H1 (cell line): ENCODE data around the gene NKAIN1. TPM values are rescaled to one million over a fixed set of nuclear protein-coding genes. Genes with fewer than 3 reads are reported as not detected.

ENCODE experiments used
- CTCF ChIA-PET: fragments of 300-600 bp; sonication (Branson Sonifier 250); formaldehyde crosslinking; loops from one replicate; lab custom pipeline; 2021; ENCODE audit not compliant: partially characterized antibody; lab: Charles Lee
- POLR2A ChIA-PET: fragments of 300-600 bp; sonication (Branson Sonifier 250); formaldehyde crosslinking; loops from one replicate; lab custom pipeline; 2021; ENCODE audit warnings: inconsistent platforms; ENCODE audit not compliant: partially characterized antibody; lab: Charles Lee
- DNase-seq, 2 experiments: peaks; one replicate each; pipeline versions ENCODE4 v3.0.0 to v3.0.0-alpha.2; 2010 to 2022; ENCODE audit warnings: low spot score in 2 of 2, low read depth in 1 of 2, mixed read lengths in 1 of 2
- FAIRE-seq: peaks from 2 replicates; lab custom pipeline; 2011; peaks lifted over from hg19 to GRCh38; lab: Jason Lieb, UNC
- H2AFZ ChIP-seq: 2 replicates; pipeline ENCODE4 v1.8.1; 2012; ENCODE audit warnings: low read length, inconsistent platforms
- H2AK5ac ChIP-seq: 2 replicates; pipeline ENCODE4 v1.6.1; 2013; ENCODE audit warnings: low read depth, low read length
- H2BK120ac ChIP-seq: replicated peaks from 2 replicates; pipeline ENCODE3; 2013; ENCODE audit warnings: low read depth, low read length, inconsistent platforms
- H2BK12ac ChIP-seq: 2 replicates; pipeline ENCODE4 v1.6.1; 2013; ENCODE audit warnings: low read depth, low read length
- H2BK15ac ChIP-seq: 2 replicates; pipeline ENCODE4 v1.6.1; 2013; ENCODE audit warnings: low read length
- H2BK20ac ChIP-seq: 2 replicates; pipeline ENCODE4 v1.6.1; 2013; ENCODE audit warnings: low read length
- H2BK5ac ChIP-seq: 2 replicates; pipeline ENCODE4 v1.6.1; 2013; ENCODE audit warnings: low read depth, low read length
- H3K14ac ChIP-seq: 2 replicates; pipeline ENCODE4 v1.6.1; 2013; ENCODE audit warnings: inconsistent platforms; ENCODE audit not compliant: insufficient read length
- H3K18ac ChIP-seq: 2 replicates; pipeline ENCODE4 v1.6.1; 2013; ENCODE audit warnings: low read length; ENCODE audit errors: extremely low read depth
- H3K23ac ChIP-seq: 2 replicates; pipeline ENCODE4 v1.6.1; 2013; ENCODE audit warnings: inconsistent platforms; ENCODE audit not compliant: insufficient read length
- H3K23me2 ChIP-seq: 2 replicates; pipeline ENCODE4 v1.6.1; 2013; ENCODE audit warnings: low read depth, low read length
- H3K27ac ChIP-seq: 2 replicates; pipeline ENCODE4 v1.6.1; 2011; ENCODE audit warnings: low read depth, low read length, inconsistent platforms
- H3K27me3 ChIP-seq, 4 experiments: replicated peaks in 1 of 4; 1 replicate in 1 of 4; 2 replicates in 3 of 4; pipeline versions ENCODE4 v1.6.1 to v1.8.1; 2011 to 2013; ENCODE audit warnings: low read length in 3 of 4, mild to moderate bottlenecking in 3 of 4, inconsistent platforms in 2 of 4, mixed read lengths in 2 of 4, moderate library complexity in 1 of 4; ENCODE audit not compliant: control insufficient read depth in 3 of 4, insufficient read depth in 3 of 4; ENCODE audit errors: extremely low read depth in 1 of 4
- H3K36me3 ChIP-seq, 4 experiments: 2 replicates each; pipeline versions ENCODE4 v1.6.1 to v1.8.1; 2011 to 2013; ENCODE audit warnings: mild to moderate bottlenecking in 4 of 4, low read length in 3 of 4, moderate library complexity in 2 of 4, control low read depth in 1 of 4, inconsistent platforms in 1 of 4; ENCODE audit not compliant: insufficient read depth in 4 of 4, control insufficient read depth in 2 of 4
- H3K4ac ChIP-seq: replicated peaks from 2 replicates; pipeline ENCODE3; 2013; ENCODE audit warnings: low read length, low read depth, mixed read lengths, inconsistent platforms; ENCODE audit not compliant: insufficient read length
- H3K4me1 ChIP-seq, 4 experiments: replicated peaks in 1 of 4; 1 replicate in 1 of 4; 2 replicates in 3 of 4; pipeline versions ENCODE4 v1.6.1 to v1.8.1; 2011 to 2013; ENCODE audit warnings: low read length in 3 of 4, inconsistent platforms in 2 of 4, mixed read lengths in 1 of 4; ENCODE audit not compliant: insufficient read depth in 4 of 4, control insufficient read depth in 3 of 4
- H3K4me2 ChIP-seq, 2 experiments: 2 replicates each; pipeline versions ENCODE4 v1.6.1 to v1.8.1; 2011 to 2013; ENCODE audit warnings: low read depth in 2 of 2, low read length in 2 of 2, control low read depth in 1 of 2, inconsistent platforms in 1 of 2, mild to moderate bottlenecking in 1 of 2; ENCODE audit not compliant: insufficient read depth in 1 of 2
- H3K4me3 ChIP-seq, 4 experiments: fragments of 200-600, 300-600 bp in 1 of 4; sonication (generic), shearing (Covaris generic), sonication (Bioruptor Twin) in 1 of 4; 2 replicates each; pipeline versions ENCODE4 v1.5.1 to v1.8.1; 2011 to 2016; ENCODE audit warnings: low read length in 4 of 4, low read depth in 3 of 4, control low read depth in 2 of 4, inconsistent platforms in 2 of 4, mild to moderate bottlenecking in 2 of 4, mixed read lengths in 1 of 4, moderate library complexity in 1 of 4; ENCODE audit not compliant: insufficient read depth in 2 of 4; ENCODE audit errors: extremely low read depth in 1 of 4
- H3K56ac ChIP-seq: replicated peaks from 2 replicates; pipeline ENCODE3; 2013; ENCODE audit warnings: low read depth, mild to moderate bottlenecking, mixed read lengths, low read length, inconsistent platforms; ENCODE audit not compliant: insufficient read length
- H3K79me1 ChIP-seq: 2 replicates; pipeline ENCODE4 v1.6.1; 2013; ENCODE audit warnings: low read depth, low read length, control low read depth
- H3K79me2 ChIP-seq, 2 experiments: 2 replicates each; pipeline versions ENCODE4 v1.6.1 to v1.8.1; 2012 to 2013; ENCODE audit warnings: low read length in 2 of 2, mild to moderate bottlenecking in 2 of 2, inconsistent platforms in 1 of 2; ENCODE audit not compliant: insufficient read depth in 2 of 2, control insufficient read depth in 1 of 2
- H3K9ac ChIP-seq, 4 experiments: replicated peaks in 1 of 4; 1 replicate in 1 of 4; 2 replicates in 3 of 4; pipeline versions ENCODE4 v1.6.1 to v1.8.1; 2011 to 2013; ENCODE audit warnings: low read depth in 3 of 4, low read length in 3 of 4, control low read depth in 2 of 4, mild to moderate bottlenecking in 2 of 4, moderate library complexity in 2 of 4, inconsistent platforms in 1 of 4; ENCODE audit errors: extremely low read depth in 1 of 4
- H3K9me3 ChIP-seq, 2 experiments: 2 replicates each; pipeline versions ENCODE4 v1.6.1 to v1.8.1; 2012 to 2013; ENCODE audit warnings: mild to moderate bottlenecking in 2 of 2, moderate library complexity in 2 of 2, control low read depth in 1 of 2, inconsistent platforms in 1 of 2, low read depth in 1 of 2, low read length in 1 of 2, mixed read lengths in 1 of 2; ENCODE audit not compliant: insufficient read depth in 2 of 2
- H4K20me1 ChIP-seq, 2 experiments: replicated peaks in 1 of 2; 2 replicates each; pipeline versions ENCODE3 to v1.8.1; 2011 to 2013; ENCODE audit warnings: inconsistent platforms in 2 of 2, low read length in 2 of 2, mild to moderate bottlenecking in 1 of 2; ENCODE audit not compliant: insufficient read depth in 2 of 2, control insufficient read depth in 1 of 2
- H4K5ac ChIP-seq: 2 replicates; pipeline ENCODE4 v1.6.1; 2013; ENCODE audit warnings: low read length, low read depth, mixed read lengths, inconsistent platforms; ENCODE audit not compliant: insufficient read length
- H4K8ac ChIP-seq: 2 replicates; pipeline ENCODE4 v1.8.0; 2013; ENCODE audit warnings: mild to moderate bottlenecking, moderate library complexity, low read length, inconsistent platforms; ENCODE audit not compliant: insufficient read depth; ENCODE audit errors: extremely low read depth
- H4K91ac ChIP-seq: replicated peaks from 2 replicates; pipeline ENCODE3; 2013; ENCODE audit warnings: low read length, mixed read lengths, inconsistent platforms; ENCODE audit not compliant: insufficient read length
- CHD1 ChIP-seq: IDR thresholded peaks from 2 replicates; pipeline ENCODE4 v1.6.1; 2012; ENCODE audit warnings: low read depth, low read length, improper control_type of control experiment
- CREB1 ChIP-seq: IDR thresholded peaks from 2 replicates; pipeline ENCODE4 v1.6.1; 2012; ENCODE audit warnings: inconsistent platforms
- EGR1 ChIP-seq: IDR thresholded peaks from 2 replicates; pipeline ENCODE4 v1.6.1; 2011; ENCODE audit warnings: low read depth, low read length, borderline replicate concordance
- EZH2 ChIP-seq: fragments of 200-600 bp; sonication (generic); IDR thresholded peaks from 2 replicates; pipeline ENCODE4 v1.7.1; 2012; ENCODE audit warnings: low read depth, mild to moderate bottlenecking, moderate library complexity, low read length, inconsistent platforms; ENCODE audit not compliant: severe bottlenecking
- RBBP5 ChIP-seq: IDR thresholded peaks from 2 replicates; pipeline ENCODE4 v1.7.1; 2012; ENCODE audit warnings: low read depth, mild to moderate bottlenecking, inconsistent platforms, low read length, moderate library complexity, borderline replicate concordance
- SP2 ChIP-seq: IDR thresholded peaks from 2 replicates; pipeline ENCODE4 v1.6.1; 2012; ENCODE audit warnings: mild to moderate bottlenecking, low read length, inconsistent platforms
- WGBS, 2 experiments: shearing (Covaris generic) in 1 of 2; methylation state at CpG; one replicate each; pipeline versions ENCODE4 v1.1.6 to v1.1.7; 2013 to 2015; ENCODE audit warnings: low lambda C conversion rate in 2 of 2, mixed read lengths in 2 of 2, inconsistent platforms in 1 of 2, low coverage in 1 of 2, missing lambda C conversion rate in 1 of 2; ENCODE audit not compliant: insufficient replicate concordance in 2 of 2, insufficient coverage in 1 of 2, insufficient read length in 1 of 2; ENCODE audit errors: extremely low coverage in 1 of 2, missing lambda C conversion rate in 1 of 2; 5-methylcytosine and 5-hydroxymethylcytosine counted together
- polyA plus RNA-seq, 7 experiments: library from polyadenylated mRNA; depleted of rRNA in 3 of 7; stranded (reverse) in 5 of 7; unstranded in 2 of 7; fragments of >200 nt in 5 of 7; fragments of 200-250 nt in 2 of 7; gene quantifications; 1 replicate in 5 of 7; 2 replicates in 1 of 7; 4 replicates in 1 of 7; pipeline versions ENCODE4 v1.2.1 to v1.2.3, GENCODE V29; 2011 to 2013; ENCODE audit warnings: missing spikeins in 2 of 7, mixed read lengths in 2 of 7
- total RNA-seq: library from RNA; stranded (reverse); fragmentation: NEBNext Ultra II Directional; extraction: Animal tissue kit (Norgen Biotek cat#: 25700); gene quantifications from 2 replicates; pipeline ENCODE4 v1.2.1, GENCODE V29; 2021

Gene NKAIN1
- total and polyA plus RNA-seq, 2 of the 8 experiments (the other 6 are each of a cell fraction or from before 2014, with no cell fraction given): 59.3 to 66.9 TPM

- POLR2A ChIA-PET: interaction anchor here (1.2 to 1.5 kb wide), 2 partner anchors 12 to 16 kb away, joined by 4 read pairs; no protein-coding TSS in a partner anchor
- H3K4me2 ChIP-seq: no peak overlapping the region
These were observed 69.3 kb downstream of the NKAIN1 start for GRCh38 chr1:31170486-31170735.

More at GRCh38 chr1:31170486-31170735, 69.3 kb downstream of the NKAIN1 start:
- peak overlapping the region; percentile 21; the same call in 1 of the 2 replicates for H2BK5ac ChIP-seq
- H3K23ac ChIP-seq: no peak overlapping the region
- 98% methylated on average over 4 of the region's 4 CpGs; no CpG with 5 or more reads in 1 of the 2 experiments for WGBS, 2 experiments
- no peak overlapping the region for H4K8ac ChIP-seq
- H3K4me1 ChIP-seq: peaks cover 0 to 7% (median 0%) of the 10 kb centered on the region in 4 experiments; a peak in 2 of 7 replicates
- FAIRE-seq (no peak), DNase-seq (no peak)
- H3K27me3 ChIP-seq: no peaks in the 10 kb centered on the region
- H3K9ac ChIP-seq: no peak overlapping the region
- H3K79me1 ChIP-seq: no peaks in the 10 kb centered on the region
- H3K56ac ChIP-seq: no peak overlapping the region
- peak overlapping the region; percentile 20; the same call in 1 of the 2 replicates for H3K27ac ChIP-seq
- no peak overlapping the region for H4K91ac ChIP-seq
- no peaks in the 10 kb centered on the region for H3K23me2 ChIP-seq
- no peaks in the 10 kb centered on the region for H3K36me3 ChIP-seq
- no peak overlapping the region; the same call in 1 of the 2 replicates for H3K18ac ChIP-seq
- H3K14ac ChIP-seq: no peak overlapping the region
- no peak overlapping the region for H2BK20ac ChIP-seq
- H2AK5ac ChIP-seq: no peak overlapping the region
- H2BK120ac ChIP-seq: no peak overlapping the region
- H3K9me3 ChIP-seq: 0 out of 4 replicates have a peak, but pooled peaks cover 0 to under 1% of the 10 kb centered on the region in 2 experiments
- no peak overlapping the region for H4K5ac ChIP-seq
- no peak overlapping the region for H2AFZ ChIP-seq
- H4K20me1 ChIP-seq: no peaks in the 10 kb centered on the region
- H2BK12ac ChIP-seq: peak overlapping the region; percentile 88
- TF ChIP-seq SP2: no peak
- TF ChIP-seq CHD1: no peak
- no peak for TF ChIP-seq EGR1
- TF ChIP-seq EZH2: no peak
- 0 out of 2 replicates have a peak, but pooled peaks have one; percentile 2 for TF ChIP-seq RBBP5
- no peak for TF ChIP-seq CREB1
- no peaks in the 10 kb centered on the region for H3K79me2 ChIP-seq
- no peak overlapping the region for H3K4me3 ChIP-seq
- no peak overlapping the region for H3K4ac ChIP-seq
- CTCF ChIA-PET: interaction anchor here (2.5 to 12.9 kb wide), 2 partner anchors 9 to 11 kb away, joined by 10 to 156 read pairs; no protein-coding TSS in a partner anchor
- H2BK15ac ChIP-seq: no peak overlapping the region
